IMR-90 (cell line): ENCODE measurements around the gene LRP1B. TPM values are rescaled to one million over a fixed set of nuclear protein-coding genes. Genes with fewer than 3 reads are reported as not detected.

ENCODE experiments used
- ATAC-seq: fragments of 200-7000 bp; cut with Tn5 transposase; 2 replicates; pipeline ENCODE4 v1.9.1; 2020; ENCODE audit warnings: low read depth, mild to moderate bottlenecking, moderate library complexity
- BruUV-seq: library from RNA; stranded (reverse); fragments of 400-500 nt; replicated peaks from 2 replicates; lab custom pipeline; 2021; lab: Mats Ljungman, UMichigan
- CTCF ChIA-PET: fragments of 300-600 bp; formaldehyde crosslinking; extraction: SDS; loops from one replicate; lab custom pipeline; 2021; ENCODE audit warnings: antibody characterized with exemption; lab: Yijun Ruan, JAX
- POLR2A ChIA-PET: fragments of 300-600 bp; sonication (Branson Sonifier 250); formaldehyde crosslinking; loops from one replicate; lab custom pipeline; 2022; ENCODE audit warnings: antibody characterized with exemption; ENCODE audit not compliant: unreplicated experiment; lab: Charles Lee
- DNase-seq: peaks from one replicate; pipeline ENCODE4 v3.0.0; 2013
- H2AFZ ChIP-seq: replicated peaks from 2 replicates; pipeline ENCODE3; 2013; ENCODE audit warnings: low read length, mild to moderate bottlenecking; ENCODE audit not compliant: poor library complexity
- H2AK5ac ChIP-seq: 2 replicates; pipeline ENCODE4 v1.6.1; 2013; ENCODE audit warnings: low read depth, low read length, inconsistent platforms
- H2AK9ac ChIP-seq: replicated peaks from 2 replicates; pipeline ENCODE3; 2013; ENCODE audit warnings: mild to moderate bottlenecking, low read depth, low read length, moderate library complexity; ENCODE audit not compliant: poor library complexity
- H2BK120ac ChIP-seq: 2 replicates; pipeline ENCODE4 v1.6.1; 2013; ENCODE audit warnings: low read depth, low read length, inconsistent platforms
- H2BK15ac ChIP-seq: 3 replicates; pipeline ENCODE4 v1.6.1; 2013; ENCODE audit warnings: low read depth, low read length, inconsistent platforms
- H2BK20ac ChIP-seq: 2 replicates; pipeline ENCODE4 v1.6.1; 2013; ENCODE audit warnings: low read depth, mild to moderate bottlenecking, inconsistent platforms, low read length, moderate library complexity
- H2BK5ac ChIP-seq: 2 replicates; pipeline ENCODE4 v1.6.1; 2013; ENCODE audit warnings: mild to moderate bottlenecking, low read depth, low read length, inconsistent platforms; ENCODE audit not compliant: poor library complexity, severe bottlenecking
- H3K14ac ChIP-seq: replicated peaks from 2 replicates; pipeline ENCODE4 v1.6.1; 2013; ENCODE audit warnings: low read depth, low read length, inconsistent platforms
- H3K18ac ChIP-seq: 2 replicates; pipeline ENCODE4 v1.6.1; 2013; ENCODE audit warnings: low read depth, low read length, control low read depth
- H3K23ac ChIP-seq: 2 replicates; pipeline ENCODE4 v1.6.1; 2013; ENCODE audit warnings: low read depth, low read length, inconsistent platforms
- H3K27ac ChIP-seq: 2 replicates; pipeline ENCODE4 v1.5.1; 2013; ENCODE audit warnings: mild to moderate bottlenecking, control low read depth, low read length; ENCODE audit not compliant: insufficient read depth
- H3K27me3 ChIP-seq: 2 replicates; pipeline ENCODE4 v1.6.1; 2013; ENCODE audit warnings: low read length; ENCODE audit not compliant: control insufficient read depth, insufficient read depth
- H3K36me3 ChIP-seq: 2 replicates; pipeline ENCODE4 v1.6.1; 2013; ENCODE audit warnings: low read length, mixed read lengths; ENCODE audit not compliant: control insufficient read depth, insufficient read depth
- H3K4ac ChIP-seq: 2 replicates; pipeline ENCODE4 v1.6.1; 2013; ENCODE audit warnings: low read depth, low read length, inconsistent platforms
- H3K4me1 ChIP-seq: 2 replicates; pipeline ENCODE4 v1.6.1; 2013; ENCODE audit warnings: low read length, mixed read lengths; ENCODE audit not compliant: control insufficient read depth, insufficient read depth
- H3K4me2 ChIP-seq: 2 replicates; pipeline ENCODE4 v1.6.1; 2013; ENCODE audit warnings: low read depth, mild to moderate bottlenecking, control low read depth, low read length, moderate library complexity
- H3K4me3 ChIP-seq: 2 replicates; pipeline ENCODE4 v1.5.1; 2013; ENCODE audit warnings: low read depth, mild to moderate bottlenecking, control low read depth, low read length, moderate library complexity; ENCODE audit not compliant: insufficient read depth
- H3K56ac ChIP-seq: 2 replicates; pipeline ENCODE4 v1.6.1; 2013; ENCODE audit warnings: low read length, inconsistent platforms; ENCODE audit not compliant: insufficient read depth; ENCODE audit errors: extremely low read depth
- H3K79me1 ChIP-seq, 2 experiments: 2 replicates each; pipeline ENCODE4 v1.6.1; 2013; ENCODE audit warnings: low read length in 2 of 2, inconsistent platforms in 1 of 2, low read depth in 1 of 2
- H3K9ac ChIP-seq: 2 replicates; pipeline ENCODE4 v1.6.1; 2013; ENCODE audit warnings: low read depth, low read length, control low read depth
- H3K9me1 ChIP-seq: 2 replicates; pipeline ENCODE4 v1.6.1; 2013; ENCODE audit warnings: low read length, inconsistent platforms; ENCODE audit not compliant: insufficient read depth
- H3K9me3 ChIP-seq: 2 replicates; pipeline ENCODE4 v1.6.1; 2013; ENCODE audit warnings: low read length; ENCODE audit not compliant: control insufficient read depth, insufficient read depth
- H4K20me1 ChIP-seq: 2 replicates; pipeline ENCODE4 v1.6.1; 2013; ENCODE audit warnings: low read length, inconsistent platforms; ENCODE audit not compliant: insufficient read depth
- H4K5ac ChIP-seq: 2 replicates; pipeline ENCODE4 v1.6.1; 2013; ENCODE audit warnings: mild to moderate bottlenecking, low read depth, low read length, control low read depth
- H4K8ac ChIP-seq, 2 experiments: 2 replicates each; pipeline ENCODE4 v1.6.1; 2013; ENCODE audit warnings: low read depth in 2 of 2, low read length in 2 of 2, control low read depth in 1 of 2, inconsistent platforms in 1 of 2
- H4K91ac ChIP-seq: 2 replicates; pipeline ENCODE4 v1.6.1; 2013; ENCODE audit warnings: low read depth, low read length, inconsistent platforms; ENCODE audit not compliant: insufficient read depth
- BHLHE40 ChIP-seq: fragments of 150-350 bp; IDR thresholded peaks from 2 replicates; pipeline ENCODE4 v1.6.1; 2016; ENCODE audit warnings: mild to moderate bottlenecking, low read depth, low read length
- CTCF ChIP-seq: conservative IDR thresholded peaks from 2 replicates; pipeline ENCODE4 v1.5.1; 2012; ENCODE audit warnings: mild to moderate bottlenecking, low read depth, low read length, improper control_type of control experiment
- ELK1 ChIP-seq: fragments of 150-350 bp; IDR thresholded peaks from 2 replicates; pipeline ENCODE4 v1.6.1; 2016; ENCODE audit warnings: low read depth, mild to moderate bottlenecking, low read length, moderate library complexity, borderline replicate concordance
- MXI1 ChIP-seq: IDR thresholded peaks from 2 replicates; pipeline ENCODE4 v1.6.1; 2012; ENCODE audit warnings: low read depth, mild to moderate bottlenecking, low read length, moderate library complexity, borderline replicate concordance
- POLR2A ChIP-seq: IDR thresholded peaks from 2 replicates; pipeline ENCODE4 v1.6.1; 2012; ENCODE audit warnings: mild to moderate bottlenecking, low read depth, low read length
- RAD21 ChIP-seq: IDR thresholded peaks from 2 replicates; pipeline ENCODE4 v1.6.1; 2012; ENCODE audit warnings: low read length, improper control_type of control experiment
- RCOR1 ChIP-seq: IDR thresholded peaks from 2 replicates; pipeline ENCODE4 v1.6.1; 2012; ENCODE audit warnings: mild to moderate bottlenecking, low read length, improper control_type of control experiment; ENCODE audit not compliant: insufficient replicate concordance
- WGBS, 2 experiments: methylation state at CpG; one replicate each; pipeline versions ENCODE4 v1.1.5 to v1.1.7; 2013; ENCODE audit warnings: missing lambda C conversion rate in 2 of 2; ENCODE audit not compliant: insufficient read length in 1 of 2; ENCODE audit errors: extremely low coverage in 2 of 2; 5-methylcytosine and 5-hydroxymethylcytosine counted together
- dilution Hi-C: fragments of 300-500 bp; cut with HindIII; formaldehyde crosslinking; loops from one replicate; pipeline ENCODE4 v1.14.3; 2018; ENCODE audit warnings: low sequenced_read_pairs; ENCODE audit not compliant: unreplicated experiment
- in situ Hi-C: fragments of 300-500 bp; cut with MboI; formaldehyde crosslinking; loops from 3 replicates; pipeline ENCODE4 v1.14.3; 2019; ENCODE audit warnings: low sequenced_read_pairs, inconsistent platforms, mixed read lengths
- intact Hi-C: fragments of 100-400 bp; cut with micrococcal nuclease; formaldehyde crosslinking; loops from 2 replicates; pipeline ENCODE4 v1.10.0; 2022
- polyA plus RNA-seq, 3 experiments: library from polyadenylated mRNA; depleted of rRNA; stranded (reverse); fragments of >200 nt; gene quantifications; 2 replicates each; pipeline ENCODE4 v1.2.3, GENCODE V29; 2012; ENCODE audit warnings: low replicate concordance in 1 of 3
- total RNA-seq: library from RNA; depleted of rRNA; stranded (reverse); fragments of >200 nt; gene quantifications from 2 replicates; pipeline ENCODE4 v1.2.3, GENCODE V29; 2012

LRP1B gene
- total and polyA plus RNA-seq, 2 of the 4 experiments (the other 2 are of a cell fraction): under 0.01 to 0.02 TPM

- Histone ChIP-seq H4K20me1 (no peaks in the 10 kb centered on the region), H3K18ac (no peak overlapping the region), H3K27me3 (no peaks in the 10 kb centered on the region), H3K9me3 (no peaks in the 10 kb centered on the region), H2BK5ac (no peak overlapping the region), H3K9ac (no peak overlapping the region), H3K4me1 (no peaks in the 10 kb centered on the region), H3K4me3 (no peak overlapping the region), H2BK15ac (no peak overlapping the region), H4K5ac (no peak overlapping the region), H3K23ac (no peak overlapping the region), H3K56ac (no peak overlapping the region), H4K8ac (no peak overlapping the region), H4K91ac (no peak overlapping the region), H3K79me1 (no peaks in the 10 kb centered on the region), H3K27ac (no peak overlapping the region), H2AK9ac (no peak overlapping the region), H3K4me2 (no peak overlapping the region), H2AFZ (no peak overlapping the region), H3K4ac (no peak overlapping the region), H3K14ac (no peak overlapping the region), H2BK20ac (no peak overlapping the region), H2BK120ac (no peak overlapping the region), H3K9me1 (no peaks in the 10 kb centered on the region), H3K36me3 (no peaks in the 10 kb centered on the region), H2AK5ac (no peak overlapping the region)
- ChIA-PET CTCF (no interaction called here), POLR2A (no interaction called here)
- TF ChIP-seq RCOR1 (no peak), CTCF (no peak), ELK1 (no peak), MXI1 (no peak), RAD21 (no peak), BHLHE40 (no peak), POLR2A (no peak)
- dilution Hi-C loops (no loop called here), intact Hi-C loops (no loop called here), in situ Hi-C loops (no loop called here)
- no TSS peak for BruUV-seq
- ATAC-seq (no peak), DNase-seq (no peak)
- no CpG with 5 or more reads among the region's 2 CpGs for WGBS, 2 experiments
Measured at GRCh38 chr2:141932261-141932660, 198.6 kb downstream of the LRP1B start.
